Uterus (tissue), 4 donors: ENCODE data around the gene ASAP2. TPM values are rescaled to one million over a fixed set of nuclear protein-coding genes. Genes with fewer than 3 reads are reported as not detected.
"Not testable (repeated sequence)": the region's sequence is repeated elsewhere in the genome, so short reads cannot be mapped to it uniquely, and the experiment has no call there.

ENCODE experiments used
- DNase-seq, 2 donors: peaks; one replicate each; pipeline ENCODE4 v3.0.0-alpha.2; 2019 to 2020
- H3K27ac ChIP-seq, 2 donors: fragments of 200-600 bp; sonication (generic); 1 replicate in 1 of 2; 2 replicates in 1 of 2; pipeline ENCODE4 v1.5.1; 2016 to 2018
- H3K27me3 ChIP-seq, 2 donors: fragments of 200-600 bp; sonication (generic); one replicate each; pipeline ENCODE4 v1.5.1; 2018 to 2019; ENCODE audit warnings: control low read depth in 1 of 2
- H3K36me3 ChIP-seq, 2 donors: fragments of 200-600 bp; sonication (generic); one replicate each; pipeline ENCODE4 v1.5.1; 2019; ENCODE audit warnings: control low read depth in 1 of 2
- H3K4me1 ChIP-seq, 2 donors: fragments of 200-600 bp; sonication (generic); one replicate each; pipeline ENCODE4 v1.5.1; 2018 to 2019; ENCODE audit warnings: control low read depth in 1 of 2
- H3K4me3 ChIP-seq, 2 donors: fragments of 200-600 bp; sonication (generic); 1 replicate in 1 of 2; 2 replicates in 1 of 2; pipeline ENCODE4 v1.5.1; 2018 to 2019; ENCODE audit warnings: mild to moderate bottlenecking in 1 of 2
- H3K9me3 ChIP-seq, 2 donors: fragments of 200-600 bp; sonication (generic); one replicate each; pipeline ENCODE4 v1.5.1; 2019; ENCODE audit warnings: control low read depth in 1 of 2
- POLR2A ChIP-seq, 2 donors: fragments of 450-650 bp; IDR thresholded peaks; one replicate each; pipeline ENCODE4 v1.6.1; 2016; ENCODE audit warnings: antibody characterized with exemption in 2 of 2, mild to moderate bottlenecking in 1 of 2, moderate library complexity in 1 of 2
- intact Hi-C: fragments of 100-400 bp; cut with DNase I; formaldehyde crosslinking; loops from one replicate; pipeline ENCODE4 v1.15.1; 2023; ENCODE audit warnings: low total_unique reads
- total RNA-seq, 4 donors: library from RNA; depleted of rRNA in 3 of 4; stranded (reverse); fragments of >200 nt in 3 of 4; gene quantifications; one replicate each; pipeline versions ENCODE4 v1.1.0 to v1.2.4, GENCODE V29; 2014 to 2023
- TF ChIP-seq, protein P1 (sequence below), 4 experiments: fragments of 200-600 bp in 2 of 4; fragments of 450-650 bp in 2 of 4; sonication (generic) in 2 of 4; IDR thresholded peaks; one replicate each; pipeline ENCODE4 v1.5.1; 2016 to 2019; ENCODE audit warnings: antibody characterized with exemption in 4 of 4, mild to moderate bottlenecking in 2 of 4, moderate library complexity in 1 of 4
- donor health status: DM: yes; HTN: yes; CAD: no.

ASAP2 gene
- total RNA-seq, 4 donors from 2014 or later: 24.3 to 55.5 (median 31.3) TPM

- H3K27me3 ChIP-seq: no peaks in the 10 kb centered on the region
- no peaks in the 10 kb centered on the region for H3K36me3 ChIP-seq
- H3K4me3 ChIP-seq: no peak overlapping the region
- DNase-seq: no peak
- H3K4me1 ChIP-seq: peaks cover 17% of the 10 kb centered on the region in 2 donors
- no peak for TF ChIP-seq POLR2A (IDR thresholded peaks at IDR 0.05)
- TF ChIP-seq, protein P1, sequence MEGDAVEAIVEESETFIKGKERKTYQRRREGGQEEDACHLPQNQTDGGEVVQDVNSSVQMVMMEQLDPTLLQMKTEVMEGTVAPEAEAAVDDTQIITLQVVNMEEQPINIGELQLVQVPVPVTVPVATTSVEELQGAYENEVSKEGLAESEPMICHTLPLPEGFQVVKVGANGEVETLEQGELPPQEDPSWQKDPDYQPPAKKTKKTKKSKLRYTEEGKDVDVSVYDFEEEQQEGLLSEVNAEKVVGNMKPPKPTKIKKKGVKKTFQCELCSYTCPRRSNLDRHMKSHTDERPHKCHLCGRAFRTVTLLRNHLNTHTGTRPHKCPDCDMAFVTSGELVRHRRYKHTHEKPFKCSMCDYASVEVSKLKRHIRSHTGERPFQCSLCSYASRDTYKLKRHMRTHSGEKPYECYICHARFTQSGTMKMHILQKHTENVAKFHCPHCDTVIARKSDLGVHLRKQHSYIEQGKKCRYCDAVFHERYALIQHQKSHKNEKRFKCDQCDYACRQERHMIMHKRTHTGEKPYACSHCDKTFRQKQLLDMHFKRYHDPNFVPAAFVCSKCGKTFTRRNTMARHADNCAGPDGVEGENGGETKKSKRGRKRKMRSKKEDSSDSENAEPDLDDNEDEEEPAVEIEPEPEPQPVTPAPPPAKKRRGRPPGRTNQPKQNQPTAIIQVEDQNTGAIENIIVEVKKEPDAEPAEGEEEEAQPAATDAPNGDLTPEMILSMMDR (IDR thresholded peaks at IDR 0.05): no peak
- H3K27ac ChIP-seq: no peak overlapping the region
- H3K9me3 ChIP-seq: no peaks in the 10 kb centered on the region
- intact Hi-C loops: no loop called here
Observed at GRCh38 chr2:9215680-9216079, 9.1 kb downstream of the ASAP2 start.

- H3K27me3 ChIP-seq, intact Hi-C loops, H3K36me3 ChIP-seq, H3K4me3 ChIP-seq, H3K27ac ChIP-seq, DNase-seq, H3K9me3 ChIP-seq: not testable (repeated sequence)
- H3K4me1 ChIP-seq: peaks cover 17% of the 10 kb centered on the region in 2 donors
Observed at GRCh38 chr2:9216143-9216542, 9.5 kb downstream of the ASAP2 start.

DNA sequence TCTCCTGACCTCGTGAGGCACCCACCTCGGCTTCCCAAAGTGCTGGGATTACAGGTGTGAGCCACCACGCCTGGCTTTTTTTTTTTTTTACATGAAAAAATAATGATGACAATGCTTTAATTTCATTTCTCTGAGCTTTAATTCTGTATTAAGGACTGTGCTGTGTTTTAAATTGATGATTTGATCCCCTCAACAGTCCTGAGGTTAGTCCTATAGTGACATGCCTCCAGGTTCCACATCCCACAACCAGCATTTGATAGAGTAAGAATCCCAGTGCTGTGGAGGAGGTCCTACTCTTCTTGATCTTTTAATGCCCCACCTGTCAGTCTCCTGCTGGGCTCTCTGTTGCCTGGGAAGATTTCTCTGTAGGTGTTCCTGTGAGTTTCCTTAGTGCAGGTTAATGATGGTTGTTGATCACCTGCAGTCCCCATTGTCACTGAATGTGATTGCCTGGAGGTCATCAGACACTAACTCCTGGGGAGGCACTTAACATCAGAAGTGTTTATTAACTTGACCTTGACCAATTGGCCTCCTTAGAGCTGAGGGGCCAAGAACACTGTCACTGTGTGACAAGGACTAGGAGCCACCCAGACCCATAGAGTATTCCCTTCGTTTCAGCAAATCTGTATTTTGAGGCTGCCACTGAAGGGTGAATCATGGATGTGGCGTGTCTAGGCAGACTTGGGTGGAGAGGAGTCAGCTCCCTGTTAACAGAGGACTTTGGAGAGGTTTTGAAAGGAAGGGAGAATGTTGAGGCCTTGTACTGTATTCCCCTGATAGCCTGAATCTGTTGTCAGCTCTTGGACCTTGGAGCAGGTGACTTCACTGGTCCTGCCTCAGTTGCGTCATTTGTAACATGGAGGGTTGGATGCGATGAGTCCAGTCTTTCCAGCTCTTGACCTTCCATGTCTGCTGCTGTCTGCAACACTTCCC lies 11.5 kb downstream of the ASAP2 start:
- no peaks in the 10 kb centered on the region for H3K36me3 ChIP-seq
- H3K27ac ChIP-seq: peak overlapping the region in 1 of 2 donors; percentile 59
- no peak overlapping the region for H3K4me3 ChIP-seq
- peaks cover 3 to 6% of the 10 kb centered on the region in 2 donors for H3K4me1 ChIP-seq
- H3K27me3 ChIP-seq: no peaks in the 10 kb centered on the region
- intact Hi-C loops: no loop called here
- no peak for DNase-seq
- TF ChIP-seq POLR2A (IDR thresholded peaks at IDR 0.05): no peak
- TF ChIP-seq, protein P1 (IDR thresholded peaks at IDR 0.05): no peak
- no peaks in the 10 kb centered on the region for H3K9me3 ChIP-seq

GRCh38 chr2:9219027-9219445 lies 12.4 kb downstream of the ASAP2 start:
- intact Hi-C loops: no loop called here
- no peaks in the 10 kb centered on the region for H3K9me3 ChIP-seq
- H3K27me3 ChIP-seq: no peaks in the 10 kb centered on the region
- no peaks in the 10 kb centered on the region for H3K4me1 ChIP-seq
- no peak overlapping the region for H3K4me3 ChIP-seq
- no peak for DNase-seq
- H3K27ac ChIP-seq: peak overlapping the region; percentile 59 to 60
- no peaks in the 10 kb centered on the region for H3K36me3 ChIP-seq
- TF ChIP-seq, protein P1 (IDR thresholded peaks at IDR 0.05): no peak
- no peak for TF ChIP-seq POLR2A (IDR thresholded peaks at IDR 0.05)

GRCh38 chr2:9220201-9220600 lies 13.6 kb downstream of the ASAP2 start:
- DNase-seq: no peak
- no peaks in the 10 kb centered on the region for H3K4me1 ChIP-seq
- TF ChIP-seq, protein P1 (IDR thresholded peaks at IDR 0.05): no peak
- no peak for TF ChIP-seq POLR2A (IDR thresholded peaks at IDR 0.05)
- no peak overlapping the region for H3K4me3 ChIP-seq
- peak overlapping the region; percentile 56 to 60 for H3K27ac ChIP-seq
- no peaks in the 10 kb centered on the region for H3K27me3 ChIP-seq
- no peaks in the 10 kb centered on the region for H3K36me3 ChIP-seq
- intact Hi-C loops: no loop called here
- no peaks in the 10 kb centered on the region for H3K9me3 ChIP-seq
